Mesendoderm (in vitro differentiated cells): ENCODE measurements around the gene CADPS.

Source experiments
- DNase-seq: peaks from one replicate; pipeline ENCODE4 v3.0.0; 2013
- H2AK5ac ChIP-seq: 2 replicates; pipeline ENCODE4 v1.6.1; 2013; ENCODE audit warnings: low read length, inconsistent platforms
- H2BK120ac ChIP-seq: 2 replicates; pipeline ENCODE4 v1.6.1; 2013; ENCODE audit warnings: low read depth, mild to moderate bottlenecking, low read length, moderate library complexity, mixed read lengths
- H2BK15ac ChIP-seq: replicated peaks from 2 replicates; pipeline ENCODE4 v1.6.1; 2013; ENCODE audit warnings: low read depth, mild to moderate bottlenecking, moderate library complexity
- H2BK5ac ChIP-seq: 2 replicates; pipeline ENCODE4 v1.6.1; 2013; ENCODE audit warnings: low read length, inconsistent platforms
- H3K18ac ChIP-seq: 2 replicates; pipeline ENCODE4 v1.6.1; 2013; ENCODE audit warnings: mild to moderate bottlenecking, low read length, mixed read lengths
- H3K23ac ChIP-seq: one replicate; pipeline ENCODE4 v1.6.1; 2013; ENCODE audit warnings: low read length
- H3K27ac ChIP-seq: 2 replicates; pipeline ENCODE4 v1.5.1; 2013; ENCODE audit warnings: low read depth, mild to moderate bottlenecking, inconsistent platforms, low read length, moderate library complexity
- H3K27me3 ChIP-seq: 2 replicates; pipeline ENCODE4 v1.6.1; 2013; ENCODE audit warnings: low read length, control low read depth, mild to moderate bottlenecking, inconsistent platforms; ENCODE audit not compliant: insufficient read depth, poor library complexity
- H3K36me3 ChIP-seq: 2 replicates; pipeline ENCODE4 v1.6.1; 2013; ENCODE audit warnings: low read length, inconsistent platforms; ENCODE audit not compliant: control insufficient read depth, insufficient read depth
- H3K4ac ChIP-seq: one replicate; pipeline ENCODE4 v1.6.1; 2013; ENCODE audit warnings: low read depth, mild to moderate bottlenecking, low read length, moderate library complexity
- H3K4me1 ChIP-seq: 2 replicates; pipeline ENCODE4 v1.6.1; 2013; ENCODE audit warnings: low read depth, low read length, inconsistent platforms; ENCODE audit not compliant: control insufficient read depth
- H3K4me2 ChIP-seq: 2 replicates; pipeline ENCODE4 v1.6.1; 2013; ENCODE audit warnings: low read length
- H3K4me3 ChIP-seq: 2 replicates; pipeline ENCODE4 v1.5.1; 2013; ENCODE audit warnings: mild to moderate bottlenecking, low read length
- H3K56ac ChIP-seq: one replicate; pipeline ENCODE4 v1.6.1; 2013; ENCODE audit warnings: low read length
- H3K79me1 ChIP-seq: 2 replicates; pipeline ENCODE4 v1.6.1; 2013; ENCODE audit warnings: low read length, inconsistent platforms
- H3K79me2 ChIP-seq: 2 replicates; pipeline ENCODE4 v1.6.1; 2013; ENCODE audit warnings: mild to moderate bottlenecking, low read length; ENCODE audit not compliant: control insufficient read depth, insufficient read depth
- H3K9ac ChIP-seq: 2 replicates; pipeline ENCODE4 v1.6.1; 2013; ENCODE audit warnings: low read length, inconsistent platforms
- H4K5ac ChIP-seq: one replicate; pipeline ENCODE4 v1.6.1; 2013; ENCODE audit warnings: low read length
- H4K8ac ChIP-seq: one replicate; pipeline ENCODE4 v1.6.1; 2013; ENCODE audit warnings: low read depth, mild to moderate bottlenecking, control low read depth, low read length, moderate library complexity
- WGBS: extraction: QIAGEN DNeasy Blood & Tissue Kit; methylation state at CpG from one replicate; pipeline ENCODE4 v1.1.7; 2013; ENCODE audit warnings: low lambda C conversion rate, missing lambda C conversion rate; ENCODE audit not compliant: insufficient coverage; ENCODE audit errors: extremely low coverage; 5-methylcytosine and 5-hydroxymethylcytosine counted together

The CADPS gene

GRCh38 chr3:62475306-62475705, 399.9 kb downstream of the CADPS start:
- Histone ChIP-seq H4K8ac (no peak overlapping the region), H3K9ac (no peak overlapping the region), H3K4me1 (no peaks in the 10 kb centered on the region), H4K5ac (no peak overlapping the region), H2BK120ac (no peak overlapping the region), H2BK15ac (no peak overlapping the region), H3K56ac (no peak overlapping the region), H3K23ac (no peak overlapping the region), H2AK5ac (no peak overlapping the region), H3K27ac (no peak overlapping the region), H3K79me2 (no peaks in the 10 kb centered on the region), H2BK5ac (no peak overlapping the region), H3K27me3 (no peaks in the 10 kb centered on the region), H3K79me1 (no peaks in the 10 kb centered on the region), H3K4me2 (no peak overlapping the region), H3K18ac (no peak overlapping the region), H3K36me3 (no peaks in the 10 kb centered on the region), H3K4ac (no peak overlapping the region), H3K4me3 (no peak overlapping the region)
- DNase-seq, result no peak

- Histone ChIP-seq H3K79me2 (no peaks in the 10 kb centered on the region), H4K5ac (no peak overlapping the region), H2BK5ac (no peak overlapping the region), H3K23ac (no peak overlapping the region), H3K27ac (no peak overlapping the region), H3K79me1 (no peaks in the 10 kb centered on the region), H3K4me3 (no peak overlapping the region), H2AK5ac (no peak overlapping the region), H3K27me3 (no peaks in the 10 kb centered on the region), H3K4me2 (no peak overlapping the region), H2BK15ac (no peak overlapping the region), H3K9ac (no peak overlapping the region), H4K8ac (no peak overlapping the region), H3K4me1 (no peaks in the 10 kb centered on the region), H3K56ac (no peak overlapping the region), H3K4ac (no peak overlapping the region), H3K36me3 (no peaks in the 10 kb centered on the region), H2BK120ac (no peak overlapping the region), H3K18ac (no peak overlapping the region)
- WGBS, result no CpG with 5 or more reads among the region's 4 CpGs
- DNase-seq, result no peak
Observed at GRCh38 chr3:62467966-62468722, 407.1 kb downstream of the CADPS start.

- Histone ChIP-seq H3K79me1 (no peaks in the 10 kb centered on the region), H3K27ac (no peak overlapping the region), H3K9ac (no peak overlapping the region), H3K4ac (no peak overlapping the region), H3K4me1 (no peaks in the 10 kb centered on the region), H3K18ac (no peak overlapping the region), H3K4me2 (no peak overlapping the region), H2AK5ac (no peak overlapping the region), H4K5ac (no peak overlapping the region), H3K4me3 (no peak overlapping the region), H3K56ac (no peak overlapping the region), H2BK120ac (no peak overlapping the region), H2BK15ac (no peak overlapping the region), H3K23ac (no peak overlapping the region), H2BK5ac (no peak overlapping the region), H3K79me2 (no peaks in the 10 kb centered on the region), H3K27me3 (no peaks in the 10 kb centered on the region), H4K8ac (no peak overlapping the region), H3K36me3 (no peaks in the 10 kb centered on the region)
- DNase-seq, result no peak
- no CpG with 5 or more reads among the region's 4 CpGs for WGBS
Observed at GRCh38 chr3:62462788-62463187, 412.4 kb downstream of the CADPS start.

GRCh38 chr3:62462104-62462762, 413.0 kb downstream of the CADPS start:
- no peaks in the 10 kb centered on the region for H3K36me3 ChIP-seq
- no peak overlapping the region for H3K4ac ChIP-seq
- no CpG with 5 or more reads among the region's 19 CpGs for WGBS

GRCh38 chr3:62454916-62455315, 420.3 kb downstream of the CADPS start:
- H3K9ac ChIP-seq, result no peak overlapping the region
- H4K5ac ChIP-seq, result no peak overlapping the region
- no CpG with 5 or more reads among the region's 4 CpGs for WGBS
- H3K18ac ChIP-seq, result no peak overlapping the region
- no peaks in the 10 kb centered on the region for H3K27me3 ChIP-seq
- H3K4me2 ChIP-seq, result no peak overlapping the region
- H3K56ac ChIP-seq, result no peak overlapping the region
- no peak overlapping the region for H3K27ac ChIP-seq
- H3K4ac ChIP-seq, result no peak overlapping the region
- H4K8ac ChIP-seq, result no peak overlapping the region
- no peak overlapping the region for H3K23ac ChIP-seq
- H3K4me3 ChIP-seq, result no peak overlapping the region
- peak; percentile 38 for DNase-seq
- H2BK15ac ChIP-seq, result no peak overlapping the region
- no peaks in the 10 kb centered on the region for H3K79me2 ChIP-seq
- H3K79me1 ChIP-seq, result no peaks in the 10 kb centered on the region
- no peak overlapping the region for H2BK5ac ChIP-seq
- H2AK5ac ChIP-seq, result no peak overlapping the region
- H3K4me1 ChIP-seq, result no peaks in the 10 kb centered on the region
- no peak overlapping the region for H2BK120ac ChIP-seq
- H3K36me3 ChIP-seq, result no peaks in the 10 kb centered on the region

More at GRCh38 chr3:62462104-62462762, 413.0 kb downstream of the CADPS start:
- no peak for DNase-seq
- Histone ChIP-seq H3K23ac (no peak overlapping the region), H3K4me1 (no peaks in the 10 kb centered on the region), H3K4me2 (no peak overlapping the region), H3K79me1 (no peaks in the 10 kb centered on the region), H3K4me3 (no peak overlapping the region), H3K79me2 (no peaks in the 10 kb centered on the region), H4K8ac (no peak overlapping the region), H3K9ac (no peak overlapping the region), H2AK5ac (no peak overlapping the region), H3K18ac (no peak overlapping the region), H3K27ac (no peak overlapping the region), H2BK15ac (no peak overlapping the region), H3K27me3 (no peaks in the 10 kb centered on the region), H2BK120ac (no peak overlapping the region), H2BK5ac (no peak overlapping the region), H4K5ac (no peak overlapping the region), H3K56ac (no peak overlapping the region)
